Measurements from ENCODE around the gene PTOV1.

PTOV1 gene

DNA sequence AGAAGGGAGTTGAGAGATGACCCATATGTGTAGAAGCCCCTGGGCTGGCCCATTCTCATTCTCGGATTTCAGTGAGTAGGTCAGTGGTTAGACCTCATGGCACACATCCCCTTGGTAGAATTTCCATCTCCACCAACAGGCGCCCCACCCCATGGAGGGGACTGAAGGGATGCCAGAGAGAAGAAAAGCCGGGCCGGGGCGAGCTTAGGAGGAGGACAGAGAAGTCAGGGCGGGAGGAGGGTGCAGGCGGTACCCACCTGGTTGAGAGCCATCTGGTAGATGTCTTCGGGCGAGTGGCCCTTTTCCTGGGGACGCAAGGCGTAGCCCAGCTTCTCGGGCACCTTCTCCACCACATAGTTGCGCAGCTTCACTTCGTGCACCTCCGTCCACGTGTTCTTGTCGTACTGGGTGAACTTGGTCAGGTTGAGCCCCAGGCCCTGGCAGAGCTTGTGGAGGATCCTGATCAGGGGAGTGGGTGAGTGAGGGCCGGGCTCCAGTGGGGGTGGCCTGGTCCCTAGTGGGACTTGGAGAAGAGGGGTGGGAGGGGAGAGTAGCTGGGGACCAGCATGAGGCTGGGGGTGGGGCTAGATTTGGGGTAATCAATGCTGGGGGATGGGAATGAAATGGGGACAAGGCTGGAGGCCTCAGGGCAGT, 43.2 kb downstream of the PTOV1 start:
- TF ChIP-seq, protein P1, sequence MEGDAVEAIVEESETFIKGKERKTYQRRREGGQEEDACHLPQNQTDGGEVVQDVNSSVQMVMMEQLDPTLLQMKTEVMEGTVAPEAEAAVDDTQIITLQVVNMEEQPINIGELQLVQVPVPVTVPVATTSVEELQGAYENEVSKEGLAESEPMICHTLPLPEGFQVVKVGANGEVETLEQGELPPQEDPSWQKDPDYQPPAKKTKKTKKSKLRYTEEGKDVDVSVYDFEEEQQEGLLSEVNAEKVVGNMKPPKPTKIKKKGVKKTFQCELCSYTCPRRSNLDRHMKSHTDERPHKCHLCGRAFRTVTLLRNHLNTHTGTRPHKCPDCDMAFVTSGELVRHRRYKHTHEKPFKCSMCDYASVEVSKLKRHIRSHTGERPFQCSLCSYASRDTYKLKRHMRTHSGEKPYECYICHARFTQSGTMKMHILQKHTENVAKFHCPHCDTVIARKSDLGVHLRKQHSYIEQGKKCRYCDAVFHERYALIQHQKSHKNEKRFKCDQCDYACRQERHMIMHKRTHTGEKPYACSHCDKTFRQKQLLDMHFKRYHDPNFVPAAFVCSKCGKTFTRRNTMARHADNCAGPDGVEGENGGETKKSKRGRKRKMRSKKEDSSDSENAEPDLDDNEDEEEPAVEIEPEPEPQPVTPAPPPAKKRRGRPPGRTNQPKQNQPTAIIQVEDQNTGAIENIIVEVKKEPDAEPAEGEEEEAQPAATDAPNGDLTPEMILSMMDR (IDR thresholded peaks at IDR 0.05; ENCODE audit: low read depth, low read length): no peak
- H3K4me3 ChIP-seq (replicated peaks in 1 of 2; ENCODE audit: low read depth in 2 of 2, low read length in 2 of 2): no peak overlapping the region
- DNase-seq (ENCODE audit: low read depth in 2 of 2): no peak

DNA sequence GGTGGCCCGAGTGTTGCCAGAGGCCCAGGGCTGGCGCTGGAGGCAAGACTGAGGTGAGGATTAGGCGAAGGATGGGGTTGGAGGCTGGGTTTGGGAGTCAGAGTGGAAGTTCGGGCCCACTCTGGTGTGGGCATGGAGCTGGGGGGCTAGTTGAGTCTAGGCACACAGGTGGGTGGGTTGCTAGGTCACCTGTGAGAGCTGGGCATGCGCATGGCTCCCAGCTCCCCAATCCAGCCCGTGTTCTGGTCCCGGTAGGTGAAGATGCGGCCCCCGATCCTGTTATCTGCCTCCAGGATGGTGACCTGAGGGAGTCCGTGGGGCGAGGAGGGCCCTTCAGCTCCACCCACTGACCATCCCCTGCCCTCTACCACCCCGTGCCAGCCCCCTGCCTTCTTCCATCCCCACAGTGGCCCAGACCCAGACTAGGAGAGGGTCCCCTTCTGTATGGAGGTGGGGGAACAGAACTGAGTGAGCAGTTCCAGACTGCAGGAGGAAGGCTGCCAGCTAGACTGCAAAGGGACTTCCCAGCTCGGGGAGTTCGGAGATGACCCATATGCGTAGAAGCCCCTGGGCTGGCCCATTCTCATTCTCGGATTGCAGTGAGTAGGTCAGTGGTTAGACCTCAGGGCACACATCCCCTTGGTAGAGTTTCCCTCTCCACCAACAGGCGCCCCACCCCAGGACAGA, 44.1 kb downstream of the PTOV1 start:
- TF ChIP-seq, protein P1 (IDR thresholded peaks at IDR 0.05; ENCODE audit: low read depth, low read length): no peak
- no peak overlapping the region for H3K4me3 ChIP-seq (replicated peaks in 1 of 2; ENCODE audit: low read depth in 2 of 2, low read length in 2 of 2)
- DNase-seq (ENCODE audit: low read depth in 2 of 2): no peak

DNA sequence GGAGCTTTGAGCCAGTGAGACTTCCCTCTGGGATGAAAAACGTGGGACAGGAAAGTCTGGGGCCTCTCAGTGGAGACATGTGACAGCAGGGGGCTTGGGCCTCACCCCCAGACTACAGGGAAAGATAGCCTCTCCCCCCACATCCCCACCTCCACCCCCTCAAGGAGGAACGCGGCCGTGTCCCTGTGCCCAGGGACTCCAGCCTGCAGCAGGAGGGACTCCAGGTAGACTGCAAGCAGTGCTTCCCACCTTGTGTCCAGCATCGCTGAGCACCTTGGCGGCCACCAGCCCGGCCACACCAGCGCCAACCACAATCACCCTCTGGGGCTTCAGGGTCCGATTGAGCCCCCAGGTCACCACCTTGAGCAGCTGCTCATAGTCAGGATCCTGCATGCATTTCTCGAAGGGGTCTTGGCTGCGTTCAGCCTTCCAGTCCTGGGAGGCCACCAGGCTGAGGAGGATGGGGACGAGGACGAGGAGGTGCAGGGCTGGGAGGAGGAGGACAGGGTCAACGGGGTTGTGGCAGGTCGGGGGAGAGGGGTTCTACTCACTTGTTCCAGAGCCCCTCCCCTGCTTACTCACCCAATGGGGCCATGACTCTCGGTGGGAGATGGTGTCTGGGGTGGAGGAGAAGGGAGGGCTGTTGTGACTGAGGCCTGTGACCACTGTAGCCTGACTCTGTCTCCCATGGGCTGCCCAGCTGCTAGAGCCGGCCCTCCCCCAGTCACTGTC, 44.8 kb downstream of the PTOV1 start:
- TF ChIP-seq, protein P1 (IDR thresholded peaks at IDR 0.05; ENCODE audit: low read depth, low read length): no peak
- no peak overlapping the region for H3K4me3 ChIP-seq (replicated peaks in 1 of 2; ENCODE audit: low read depth in 2 of 2, low read length in 2 of 2)
- DNase-seq (ENCODE audit: low read depth in 2 of 2): no peak

DNA sequence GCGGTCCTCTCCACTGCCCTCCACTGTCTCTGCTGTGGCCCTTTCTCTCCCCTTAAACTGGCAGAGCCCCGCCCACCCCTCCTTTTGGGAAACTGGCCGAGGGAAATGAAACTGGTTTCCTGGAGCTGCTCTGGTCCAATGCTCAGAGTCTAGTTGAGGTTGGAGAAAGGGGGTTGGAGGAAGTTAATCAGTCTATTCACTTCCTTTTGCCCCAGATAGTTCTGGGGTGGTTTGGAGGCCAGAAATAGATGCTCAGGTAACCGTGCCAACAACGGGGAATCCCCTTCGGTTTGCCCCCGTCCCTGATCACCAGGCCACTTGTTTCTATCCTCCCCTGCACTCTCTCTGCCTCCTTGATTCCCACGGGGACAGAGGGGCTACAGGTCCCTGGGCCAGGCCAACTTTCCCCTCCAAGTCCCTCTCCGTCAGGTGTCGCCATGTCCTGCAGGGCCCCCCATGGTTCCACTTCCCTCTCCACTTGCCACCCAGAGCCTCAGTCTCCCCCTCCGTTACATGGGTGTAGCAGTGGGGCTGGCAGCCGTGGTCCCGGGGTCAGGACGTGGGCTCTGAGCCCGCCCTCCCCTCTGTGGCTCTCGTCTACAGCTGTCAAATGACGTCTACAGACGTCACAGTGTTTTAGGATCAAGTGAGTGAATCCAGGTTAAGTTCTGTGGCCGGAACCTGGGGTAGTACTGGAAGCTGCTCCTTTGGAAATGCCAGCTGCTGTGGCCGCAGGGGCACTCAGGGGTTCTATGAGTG, 46.1 kb downstream of the PTOV1 start, which contains the start of gene IL4I1:
Gene IL4I1, minus strand, starts transcription at position 25 of the 759 bp plus-strand sequence. CDS start 727 bp downstream, outside the sequence.
- TF ChIP-seq, protein P1 (IDR thresholded peaks at IDR 0.05; ENCODE audit: low read depth, low read length): no peak
- peak; percentile 18 to 40 for DNase-seq (ENCODE audit: low read depth in 2 of 2)
- no peak within 1 kb of the TSS for H3K4me3 ChIP-seq (replicated peaks in 1 of 2; ENCODE audit: low read depth in 2 of 2, low read length in 2 of 2)

DNA sequence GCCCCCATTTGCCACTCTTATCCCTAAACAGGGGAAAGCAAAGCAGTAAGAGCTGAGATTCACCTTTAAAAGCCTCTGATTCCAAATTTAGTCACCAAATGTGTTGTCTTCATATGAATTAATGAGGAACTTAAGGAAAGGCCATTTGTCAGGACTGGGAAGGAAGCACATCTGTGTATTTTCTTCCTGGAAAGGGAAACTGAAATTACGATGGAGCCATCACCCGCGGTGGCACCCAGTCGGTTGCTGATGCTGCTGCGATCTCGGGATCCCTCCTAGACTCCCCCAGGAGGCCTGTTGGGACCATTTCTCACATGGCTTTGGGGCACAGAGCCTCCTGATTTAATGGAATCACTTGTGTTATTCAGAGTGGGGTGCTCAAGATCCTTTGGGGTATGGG, 53.2 kb downstream of the PTOV1 start:
- TF ChIP-seq, protein P1 (IDR thresholded peaks at IDR 0.05; ENCODE audit: low read depth, low read length): no peak

DNA sequence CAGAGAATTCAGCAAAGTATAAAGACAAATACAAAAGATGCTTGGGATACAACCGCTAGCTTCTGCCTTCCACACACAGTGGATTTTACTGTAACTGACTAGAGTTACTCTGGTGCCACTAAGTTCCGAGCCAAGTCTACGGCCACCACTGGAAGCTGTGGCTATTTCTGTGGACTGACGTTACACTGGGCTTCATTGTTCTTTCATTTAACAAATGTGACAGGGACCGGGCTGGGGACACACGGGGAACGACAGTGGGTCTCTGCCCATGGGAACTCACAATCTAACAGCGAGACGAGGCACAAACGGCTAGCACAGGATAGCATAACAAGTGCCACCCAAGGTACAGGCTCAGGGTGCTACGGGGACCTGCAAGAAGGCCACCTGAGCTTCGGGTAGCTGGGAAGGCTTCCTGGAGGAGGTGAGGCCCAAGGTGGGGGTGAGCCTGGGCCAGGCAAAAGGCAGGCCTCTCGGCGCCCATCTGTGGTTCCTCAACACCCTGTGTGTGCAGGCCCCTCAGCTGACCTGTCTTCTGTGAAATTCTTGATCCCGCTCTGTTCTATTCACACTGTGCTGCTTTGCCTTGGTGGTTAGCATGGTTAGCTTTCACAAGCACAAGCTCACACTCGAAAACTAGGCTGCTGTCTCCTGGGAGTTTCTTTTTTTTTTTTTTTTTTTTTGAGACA, 56.1 kb downstream of the PTOV1 start:
- no peak for DNase-seq (ENCODE audit: low read depth in 2 of 2)
- no peak overlapping the region for H3K4me3 ChIP-seq (replicated peaks in 1 of 2; ENCODE audit: low read depth in 2 of 2, low read length in 2 of 2)
- TF ChIP-seq, protein P1 (IDR thresholded peaks at IDR 0.05; ENCODE audit: low read depth, low read length): no peak

More for the DNA sequence above, 53.2 kb downstream of the PTOV1 start:
- no peak for DNase-seq (ENCODE audit: low read depth in 2 of 2)
- H3K4me3 ChIP-seq (replicated peaks in 1 of 2; ENCODE audit: low read depth in 2 of 2, low read length in 2 of 2): no peak overlapping the region

All from cardiac fibroblast (primary cell).